SH-SY5Y (cell line): Measurements from ENCODE around the gene NUP98.

Experiments
- GATA2 ChIP-seq: IDR thresholded peaks from 2 replicates; pipeline ENCODE4 v1.6.1; 2011; ENCODE audit warnings: mild to moderate bottlenecking, low read depth, low read length
- GATA3 ChIP-seq: IDR thresholded peaks from 2 replicates; pipeline ENCODE4 v1.6.1; 2011; ENCODE audit warnings: low read depth, mild to moderate bottlenecking, low read length, moderate library complexity

The NUP98 gene

DNA sequence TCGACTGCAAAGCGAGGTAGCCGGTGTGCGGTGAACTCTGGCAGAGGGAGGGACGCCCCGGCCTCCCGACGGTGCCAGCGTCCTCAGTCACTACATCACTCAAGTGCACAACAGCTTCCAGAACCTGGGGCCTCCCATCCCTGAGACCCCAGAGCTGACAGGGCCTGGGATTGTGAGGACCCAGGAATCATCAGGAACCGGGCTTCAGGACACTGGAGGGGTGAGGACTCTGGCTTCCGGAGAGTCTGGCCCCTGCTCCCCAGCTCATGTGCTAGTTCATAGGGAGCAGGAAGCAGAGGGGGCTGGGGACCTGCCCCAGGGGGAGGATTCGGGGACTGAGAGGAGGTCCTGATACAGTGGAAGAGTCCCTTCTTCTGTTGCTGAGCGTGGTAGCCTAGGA is 160.2 kb downstream of the NUP98 start:
- TF ChIP-seq GATA2 (no peak), GATA3 (no peak)

DNA sequence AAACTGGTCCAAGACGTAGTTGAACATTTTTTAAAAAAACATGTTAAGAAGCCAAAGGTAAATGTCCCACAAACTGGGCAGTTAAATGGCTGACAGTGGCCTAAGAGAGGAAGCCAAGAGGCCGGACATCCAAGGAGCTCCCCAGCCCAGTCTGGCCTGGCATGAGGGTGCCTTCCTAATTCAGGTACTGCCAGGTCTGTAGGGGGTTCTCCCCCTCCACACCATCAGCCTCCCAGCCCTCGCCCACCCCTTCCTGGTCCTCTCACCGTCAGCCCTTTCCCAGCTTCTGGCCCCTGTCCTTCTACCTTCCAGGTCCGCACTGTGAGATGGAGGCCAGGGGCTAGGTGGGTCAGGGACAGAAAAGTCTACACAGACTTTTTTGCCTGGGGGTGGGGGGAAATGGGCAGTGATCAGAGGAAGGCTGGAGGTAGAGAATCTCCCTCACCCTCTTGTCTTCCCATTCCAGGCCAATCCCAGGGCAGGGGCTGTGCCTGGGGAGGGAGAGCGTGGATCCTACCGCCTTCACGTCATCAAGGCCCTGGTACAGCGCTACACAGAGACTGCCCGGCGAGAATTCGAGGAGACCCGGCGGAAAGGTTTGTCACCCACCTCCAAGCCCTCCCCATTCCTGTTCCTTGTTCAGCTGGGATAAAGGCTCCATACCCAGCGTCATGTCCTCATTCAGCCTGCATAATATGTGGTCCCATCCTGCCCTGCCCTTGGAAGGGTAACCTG is 161.5 kb downstream of the NUP98 start:
- TF ChIP-seq GATA2 (no peak), GATA3 (no peak)

DNA sequence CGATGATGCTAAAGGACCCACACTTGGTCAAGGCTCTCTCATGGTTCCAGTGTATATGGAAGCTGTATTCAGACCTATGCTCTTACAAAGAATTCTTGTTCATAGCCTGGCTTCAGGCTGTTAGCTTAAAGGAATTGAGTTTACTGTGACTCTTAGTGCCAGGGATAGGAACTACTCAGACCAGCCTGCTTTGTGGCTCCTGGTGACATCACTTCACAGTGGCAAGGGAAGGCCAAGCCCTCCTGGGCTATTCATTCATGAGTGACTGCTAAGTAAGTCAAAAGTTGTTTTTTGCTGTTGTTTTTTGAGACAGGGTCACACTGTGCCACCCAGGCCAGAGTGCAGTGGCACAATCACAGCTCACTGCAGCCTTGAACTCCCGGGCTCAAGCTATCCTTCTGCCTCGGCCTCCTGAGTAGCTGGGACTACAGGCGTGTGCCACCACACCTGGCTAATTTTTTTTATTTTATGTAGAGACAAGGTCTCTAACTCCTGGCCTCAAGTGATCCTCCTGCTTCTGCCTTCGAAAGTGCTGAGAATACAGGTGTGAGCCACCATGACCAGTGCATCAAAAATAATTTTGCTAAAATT is 165.2 kb downstream of the NUP98 start:
- no peak for TF ChIP-seq GATA3
- TF ChIP-seq GATA2 = no peak

DNA sequence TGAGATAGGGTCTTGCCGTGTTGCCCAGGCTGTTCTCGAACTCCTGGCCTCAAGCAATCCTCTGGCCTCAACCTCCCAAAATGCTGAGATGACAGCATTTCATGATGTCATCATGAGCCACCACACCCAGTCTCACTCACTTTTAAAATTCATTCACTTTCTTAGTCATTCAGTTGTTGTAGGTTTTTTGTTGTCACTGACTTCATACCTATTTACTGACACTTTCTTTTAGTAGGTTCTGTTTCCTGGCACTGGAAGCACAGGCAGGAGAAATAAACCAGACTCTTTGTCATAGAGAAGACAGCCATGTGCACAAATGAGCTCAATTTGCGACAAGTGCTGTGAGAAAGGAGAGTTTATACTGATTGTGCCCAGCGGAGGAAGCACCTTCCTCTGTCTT is 166.0 kb downstream of the NUP98 start:
- TF ChIP-seq GATA2 = no peak
- no peak for TF ChIP-seq GATA3

DNA sequence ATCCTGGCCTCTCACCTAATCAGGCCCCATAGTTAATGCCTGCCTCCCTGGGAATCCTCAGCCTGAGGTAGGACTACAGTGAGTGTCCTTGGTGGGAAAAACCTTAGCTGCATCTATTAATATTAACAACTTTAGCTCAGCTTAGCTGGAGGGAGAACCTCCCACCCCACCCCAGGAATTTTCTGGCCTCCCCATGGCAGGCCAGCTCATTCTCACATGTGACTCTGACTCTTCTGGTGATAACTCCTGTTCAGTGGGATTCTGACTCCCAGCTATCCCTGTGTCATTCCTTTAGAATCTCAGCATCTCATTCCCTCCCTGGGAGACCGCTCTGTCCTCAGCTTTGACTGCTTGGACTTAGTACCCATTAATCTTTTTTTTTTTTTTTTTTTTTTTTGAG is 170.1 kb downstream of the NUP98 start:
- TF ChIP-seq GATA2 = no peak
- no peak for TF ChIP-seq GATA3

DNA sequence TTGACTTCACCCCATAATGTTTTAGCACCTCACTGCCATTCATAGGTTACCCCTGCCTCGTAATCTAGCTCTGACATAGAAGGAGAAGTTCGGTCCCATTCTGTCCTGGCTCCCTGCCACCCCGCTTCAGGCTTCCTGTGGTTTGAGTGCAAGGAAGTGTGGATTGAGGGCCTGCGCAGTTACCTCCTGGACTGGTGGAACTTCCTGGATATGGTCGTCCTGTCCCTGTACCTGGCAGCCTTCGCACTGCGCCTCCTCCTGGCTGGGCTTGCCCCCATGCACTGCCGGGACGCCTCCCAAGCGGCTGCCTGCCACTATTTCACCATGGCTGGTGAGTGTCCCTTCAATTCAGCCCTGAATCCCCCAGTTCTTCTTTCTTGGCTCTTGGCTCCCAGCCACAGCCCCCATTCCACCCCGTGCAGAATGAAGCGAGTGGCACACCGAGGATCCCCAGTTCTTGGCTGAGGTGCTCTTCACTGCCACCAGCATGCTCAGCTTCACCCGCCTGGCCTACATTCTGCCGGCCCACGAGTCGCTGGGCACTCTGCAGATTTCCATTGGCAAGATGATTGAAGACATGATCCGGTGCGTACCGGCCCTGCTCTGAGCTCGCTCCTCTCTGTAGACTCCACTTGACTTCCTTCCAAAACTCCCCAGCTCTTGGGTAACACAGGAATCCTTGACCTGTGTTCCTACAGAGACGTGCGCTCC is 170.9 kb downstream of the NUP98 start:
- TF ChIP-seq GATA3 (no peak), GATA2 (no peak)
